ENCODE data around the gene TANGO2. TPM values are rescaled to one million over a fixed set of nuclear protein-coding genes. Genes with fewer than 3 reads are reported as not detected.
A peak's percentile ranks its signal among the peaks of the same experiment; 100 is the strongest.

The TANGO2 gene
- total and polyA plus RNA-seq, 9 of the 15 experiments (the other 6 are each of a cell fraction or from before 2014, with no cell fraction given) = 15.5 to 94.9 (median 70.1) TPM

DNA sequence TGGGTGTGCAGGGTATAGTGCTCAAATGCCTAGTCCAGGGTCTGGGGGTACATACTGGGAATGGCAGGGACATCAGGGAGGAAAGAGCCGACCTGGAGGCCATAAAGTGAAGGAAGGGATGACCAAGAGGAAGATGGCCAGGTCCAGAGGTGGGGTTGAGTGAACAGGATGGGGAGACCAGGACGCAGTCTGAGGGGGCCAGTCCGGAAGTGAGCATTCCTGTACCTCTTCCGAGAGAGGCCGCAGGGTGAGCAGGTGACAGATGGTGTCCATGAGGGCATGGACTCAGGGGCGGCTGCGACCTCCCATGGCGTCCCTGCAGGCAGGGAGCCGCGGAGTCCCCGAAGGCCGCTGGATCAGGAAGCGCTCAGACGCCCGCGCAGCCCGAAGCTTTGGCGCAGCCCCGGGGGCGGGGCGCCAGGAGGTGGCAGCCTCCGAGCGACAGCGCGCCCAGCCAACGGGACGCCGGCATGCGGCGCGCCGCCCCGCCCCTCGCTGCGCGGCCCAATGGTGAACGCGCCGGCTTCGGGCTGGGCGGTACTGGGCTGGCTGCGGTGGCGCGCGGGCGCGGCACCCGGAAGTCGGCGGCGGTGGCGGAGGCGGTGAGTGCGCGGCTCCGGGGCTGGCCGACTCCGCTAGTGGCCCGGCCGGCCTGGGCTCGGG is at the start of gene TANGO2 (continued):
- 0 out of 4 replicates have a peak, but pooled peaks of 1 of the 2 experiments have one; percentile 46 for TF ChIP-seq MLX (CRISPR knock-in tag; conservative IDR thresholded peaks at IDR 0.05)
- TF ChIP-seq KLF6 (CRISPR knock-in tag; IDR thresholded peaks at IDR 0.05; ENCODE audit: borderline replicate concordance) = no peak; the same call in 1 of the 2 replicates
- TF ChIP-seq ZNF165 (CRISPR knock-in tag; IDR thresholded peaks at IDR 0.05; ENCODE audit: borderline replicate concordance) = peak; percentile 54; the same call in 1 of the 2 replicates
- TF ChIP-seq SREBF1 (IDR thresholded peaks at IDR 0.05; ENCODE audit: borderline replicate concordance, low read depth, low read length) = peak; percentile 87
- TF ChIP-seq MXI1 (IDR thresholded peaks at IDR 0.05; ENCODE audit: low read depth, low read length) = 0 out of 2 replicates have a peak, but pooled peaks have one; percentile 26
- TF ChIP-seq, protein P1, sequence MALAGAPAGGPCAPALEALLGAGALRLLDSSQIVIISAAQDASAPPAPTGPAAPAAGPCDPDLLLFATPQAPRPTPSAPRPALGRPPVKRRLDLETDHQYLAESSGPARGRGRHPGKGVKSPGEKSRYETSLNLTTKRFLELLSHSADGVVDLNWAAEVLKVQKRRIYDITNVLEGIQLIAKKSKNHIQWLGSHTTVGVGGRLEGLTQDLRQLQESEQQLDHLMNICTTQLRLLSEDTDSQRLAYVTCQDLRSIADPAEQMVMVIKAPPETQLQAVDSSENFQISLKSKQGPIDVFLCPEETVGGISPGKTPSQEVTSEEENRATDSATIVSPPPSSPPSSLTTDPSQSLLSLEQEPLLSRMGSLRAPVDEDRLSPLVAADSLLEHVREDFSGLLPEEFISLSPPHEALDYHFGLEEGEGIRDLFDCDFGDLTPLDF (CRISPR knock-in tag; IDR thresholded peaks at IDR 0.05) = peak; percentile 94; the same call in 1 of the 2 replicates
- TF ChIP-seq, protein P2, sequence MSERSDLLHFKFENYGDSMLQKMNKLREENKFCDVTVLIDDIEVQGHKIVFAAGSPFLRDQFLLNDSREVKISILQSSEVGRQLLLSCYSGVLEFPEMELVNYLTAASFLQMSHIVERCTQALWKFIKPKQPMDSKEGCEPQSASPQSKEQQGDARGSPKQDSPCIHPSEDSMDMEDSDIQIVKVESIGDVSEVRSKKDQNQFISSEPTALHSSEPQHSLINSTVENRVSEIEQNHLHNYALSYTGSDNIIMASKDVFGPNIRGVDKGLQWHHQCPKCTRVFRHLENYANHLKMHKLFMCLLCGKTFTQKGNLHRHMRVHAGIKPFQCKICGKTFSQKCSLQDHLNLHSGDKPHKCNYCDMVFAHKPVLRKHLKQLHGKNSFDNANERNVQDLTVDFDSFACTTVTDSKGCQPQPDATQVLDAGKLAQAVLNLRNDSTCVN (CRISPR knock-in tag; IDR thresholded peaks at IDR 0.05) = peak; percentile 96
- TF ChIP-seq, protein P3, sequence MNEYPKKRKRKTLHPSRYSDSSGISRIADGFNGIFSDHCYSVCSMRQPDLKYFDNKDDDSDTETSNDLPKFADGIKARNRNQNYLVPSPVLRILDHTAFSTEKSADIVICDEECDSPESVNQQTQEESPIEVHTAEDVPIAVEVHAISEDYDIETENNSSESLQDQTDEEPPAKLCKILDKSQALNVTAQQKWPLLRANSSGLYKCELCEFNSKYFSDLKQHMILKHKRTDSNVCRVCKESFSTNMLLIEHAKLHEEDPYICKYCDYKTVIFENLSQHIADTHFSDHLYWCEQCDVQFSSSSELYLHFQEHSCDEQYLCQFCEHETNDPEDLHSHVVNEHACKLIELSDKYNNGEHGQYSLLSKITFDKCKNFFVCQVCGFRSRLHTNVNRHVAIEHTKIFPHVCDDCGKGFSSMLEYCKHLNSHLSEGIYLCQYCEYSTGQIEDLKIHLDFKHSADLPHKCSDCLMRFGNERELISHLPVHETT (CRISPR knock-in tag; conservative IDR thresholded peaks at IDR 0.05 in 1 of 2, IDR thresholded peaks at IDR 0.05 in 1 of 2) = no peak
- no peak for TF ChIP-seq TAF15 (IDR thresholded peaks at IDR 0.05; ENCODE audit: low read depth, low read length)
- peak; percentile 46; the same call in 1 of the 2 replicates for TF ChIP-seq RNF219 (CRISPR knock-in tag; IDR thresholded peaks at IDR 0.05)
- no peak for TF ChIP-seq BACH1 (tag; IDR thresholded peaks at IDR 0.05)
- peak; percentile 95 for TF ChIP-seq NEUROD1 (IDR thresholded peaks at IDR 0.05; ENCODE audit: borderline replicate concordance, low read depth, low read length, partially characterized antibody)
- peak; percentile 53; the same call in 1 of the 2 replicates for TF ChIP-seq DMBX1 (CRISPR knock-in tag; IDR thresholded peaks at IDR 0.05; ENCODE audit: borderline replicate concordance)
- TF ChIP-seq, protein P4, sequence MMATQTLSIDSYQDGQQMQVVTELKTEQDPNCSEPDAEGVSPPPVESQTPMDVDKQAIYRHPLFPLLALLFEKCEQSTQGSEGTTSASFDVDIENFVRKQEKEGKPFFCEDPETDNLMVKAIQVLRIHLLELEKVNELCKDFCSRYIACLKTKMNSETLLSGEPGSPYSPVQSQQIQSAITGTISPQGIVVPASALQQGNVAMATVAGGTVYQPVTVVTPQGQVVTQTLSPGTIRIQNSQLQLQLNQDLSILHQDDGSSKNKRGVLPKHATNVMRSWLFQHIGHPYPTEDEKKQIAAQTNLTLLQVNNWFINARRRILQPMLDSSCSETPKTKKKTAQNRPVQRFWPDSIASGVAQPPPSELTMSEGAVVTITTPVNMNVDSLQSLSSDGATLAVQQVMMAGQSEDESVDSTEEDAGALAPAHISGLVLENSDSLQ (IDR thresholded peaks at IDR 0.05) = no peak
- peak; percentile 87; the same call in 1 of the 2 replicates for TF ChIP-seq POLR2AphosphoS2 (IDR thresholded peaks at IDR 0.05; ENCODE audit: low read length)

All from K562 (cell line).